Measurements from ENCODE around the gene THBS3. TPM values are rescaled to one million over a fixed set of nuclear protein-coding genes. Genes with fewer than 3 reads are reported as not detected.

Gene THBS3
- 10 to 100 TPM; 10.9 to 11.2 TPM for total RNA-seq

- Histone ChIP-seq H3K9me3 (no peaks in the 10 kb centered on the region), H3K4me1 (peaks cover 0 to 36% of the 10 kb centered on the region in 2 donors), H3K27ac (peak within 1 kb of the TSS; percentile 99 to 100), H3K36me3 (peaks cover 10% of the 10 kb centered on the region), H3K27me3 (no peaks in the 10 kb centered on the region), H3K4me3 (peak within 1 kb of the TSS; percentile 79)
- DNase-seq (ENCODE audit: low spot score): no peak
- TF ChIP-seq CTCF (IDR thresholded peaks at IDR 0.05): no peak
Measured at GRCh38 chr1:155207806-155208540, at the start of gene THBS3. Gene THBS3, minus strand, starts transcription at chr1:155207897. Its CDS starts 21 bp downstream, at chr1:155207876.

DNA sequence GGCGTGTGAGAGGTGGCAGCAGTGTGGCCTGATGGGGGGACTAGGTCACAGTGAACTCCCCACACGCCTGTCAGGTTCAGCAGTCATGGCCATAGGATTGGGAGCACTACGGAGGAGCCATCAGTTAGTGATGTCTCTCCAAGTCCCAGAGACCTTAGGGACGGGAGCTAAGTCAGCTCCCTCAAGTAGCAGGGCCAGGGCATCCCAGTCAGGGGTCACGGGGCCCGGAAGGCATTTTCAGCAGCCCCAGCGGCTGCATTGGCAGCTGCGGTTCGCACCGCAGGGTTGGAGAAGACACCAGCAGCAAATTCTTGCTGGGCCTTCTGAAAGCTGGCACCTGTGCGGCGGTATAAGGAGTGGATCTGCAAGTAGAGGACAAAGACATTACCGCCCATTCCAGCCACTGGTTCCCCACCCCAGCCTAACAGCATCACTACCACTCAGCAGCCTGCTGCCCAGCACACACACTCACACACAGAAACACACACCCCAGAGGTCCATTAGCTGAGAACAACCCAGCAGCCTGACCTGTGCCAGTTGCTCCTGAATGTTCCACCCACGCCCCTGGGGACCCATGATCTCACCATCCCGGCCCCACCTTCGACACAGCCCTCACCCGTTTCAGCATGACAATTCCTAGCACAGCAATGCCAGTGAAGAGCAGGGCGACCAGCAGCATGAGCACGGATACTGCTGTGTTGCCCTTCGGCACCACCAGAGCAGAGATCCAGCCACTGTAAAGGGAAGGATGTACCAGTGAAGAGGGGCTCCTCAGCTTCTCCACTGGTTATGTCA is 48.6 kb upstream of the THBS3 start:
- Histone ChIP-seq H3K27me3 (no peaks in the 10 kb centered on the region), H3K27ac (peak overlapping the region; percentile 97), H3K4me1 (peaks cover under 1 to 43% of the 10 kb centered on the region in 2 donors), H3K4me3 (peak overlapping the region in 1 of 2 donors; percentile 91), H3K36me3 (peaks cover 24% of the 10 kb centered on the region), H3K9me3 (no peaks in the 10 kb centered on the region)
- TF ChIP-seq CTCF (IDR thresholded peaks at IDR 0.05): no peak
- DNase-seq (ENCODE audit: low spot score): no peak

DNA sequence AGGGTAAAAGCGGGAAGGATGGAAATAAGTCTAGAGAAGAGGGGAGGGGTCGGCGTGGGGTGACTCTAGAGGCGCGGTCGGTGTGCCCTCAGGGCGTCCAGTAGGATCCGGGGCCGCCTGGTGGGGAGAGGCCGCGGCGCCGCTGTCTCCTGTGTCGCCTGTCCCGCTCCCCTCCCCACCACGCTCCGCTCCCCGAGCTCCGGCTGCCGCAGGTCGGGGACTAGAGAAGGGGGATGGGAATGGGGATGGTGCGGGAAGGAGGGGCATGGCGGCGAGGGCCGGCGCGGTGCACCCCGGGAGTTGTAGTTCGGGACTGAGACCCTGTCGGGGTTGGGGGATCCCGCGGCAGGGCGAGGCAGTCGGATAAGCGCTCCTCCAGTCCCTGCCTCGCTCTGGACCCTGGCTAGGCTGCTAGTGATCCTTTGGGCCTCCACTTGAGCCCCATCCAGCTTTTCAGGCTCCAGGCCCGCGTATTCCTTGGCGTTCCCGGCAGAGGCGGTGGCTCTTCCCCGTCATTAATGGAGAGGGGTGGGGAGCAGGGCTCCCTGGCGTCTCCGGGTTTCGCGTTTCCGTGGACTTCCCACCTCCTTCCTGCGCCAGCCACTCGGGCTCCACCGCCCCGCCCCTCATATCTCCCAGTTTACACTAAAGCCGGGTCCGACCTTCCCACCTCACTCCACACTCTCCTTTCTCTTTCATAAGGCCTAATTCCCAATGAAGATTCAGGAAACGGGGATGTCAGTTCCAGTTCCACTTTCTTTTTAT is 47.7 kb upstream of the THBS3 start, which contains the start of gene ENTREP3:
ENTREP3 (minus strand) TSS at position 241 of the 765 bp plus-strand sequence. CDS start 606 bp downstream, outside the sequence.
- Histone ChIP-seq H3K4me3 (peak within 1 kb of the TSS; percentile 91 to 94), H3K27me3 (no peaks in the 10 kb centered on the region), H3K4me1 (peaks cover 0 to 43% of the 10 kb centered on the region in 2 donors), H3K36me3 (peaks cover 24% of the 10 kb centered on the region), H3K27ac (peak within 1 kb of the TSS; percentile 97), H3K9me3 (no peaks in the 10 kb centered on the region)
- DNase-seq (ENCODE audit: low spot score): peak; percentile 90
- TF ChIP-seq CTCF (IDR thresholded peaks at IDR 0.05): no peak

- TF ChIP-seq CTCF (IDR thresholded peaks at IDR 0.05): no peak
- peak overlapping the region; percentile 91 to 94 for H3K4me3 ChIP-seq
- no peak for DNase-seq (ENCODE audit: low spot score)
- no peaks in the 10 kb centered on the region for H3K27me3 ChIP-seq
- peak overlapping the region; percentile 97 for H3K27ac ChIP-seq
- H3K4me1 ChIP-seq: peaks cover 0 to 44% of the 10 kb centered on the region in 2 donors
- H3K9me3 ChIP-seq: no peaks in the 10 kb centered on the region
- peaks cover 17% of the 10 kb centered on the region for H3K36me3 ChIP-seq
Measured at GRCh38 chr1:155254714-155255242, 47.1 kb upstream of the THBS3 start.

DNA sequence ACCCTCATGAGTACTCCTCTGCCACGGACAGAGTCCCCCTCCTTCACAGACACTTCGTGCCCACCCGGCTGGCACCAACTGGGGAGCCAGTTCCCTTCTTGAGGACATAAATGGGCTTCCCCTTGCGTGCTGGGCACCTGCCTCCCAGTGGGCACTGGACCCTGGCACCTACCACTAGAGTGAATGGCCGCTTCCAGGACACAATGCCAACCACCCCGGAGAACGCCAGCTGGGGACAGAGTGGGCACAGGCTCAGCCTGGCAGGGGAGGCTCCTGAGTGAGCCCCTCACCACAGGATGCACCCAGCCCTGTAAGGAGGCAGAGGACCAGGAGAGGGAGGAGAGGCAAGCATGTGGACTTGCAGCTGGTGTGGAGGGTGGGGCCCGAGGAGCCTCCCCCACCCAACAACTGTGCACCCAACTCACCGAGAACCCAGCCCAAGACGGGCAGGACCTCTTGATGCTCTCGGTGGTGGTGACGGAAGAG is 46.6 kb upstream of the THBS3 start:
- DNase-seq (ENCODE audit: low spot score): no peak
- Histone ChIP-seq H3K36me3 (peaks cover 17% of the 10 kb centered on the region), H3K27ac (peak overlapping the region; percentile 97), H3K4me1 (peaks cover 0 to 44% of the 10 kb centered on the region in 2 donors), H3K4me3 (peak overlapping the region; percentile 91 to 94), H3K27me3 (no peaks in the 10 kb centered on the region), H3K9me3 (no peaks in the 10 kb centered on the region)
- no peak for TF ChIP-seq CTCF (IDR thresholded peaks at IDR 0.05)
